Fibroblast of peridontal ligament (primary cell): ENCODE data around the gene SIX5.

Experiments used
- DNase-seq: peaks from one replicate; pipeline ENCODE4 v3.0.0-alpha.2; 2010; ENCODE audit errors: extremely low read depth

The SIX5 gene

DNA sequence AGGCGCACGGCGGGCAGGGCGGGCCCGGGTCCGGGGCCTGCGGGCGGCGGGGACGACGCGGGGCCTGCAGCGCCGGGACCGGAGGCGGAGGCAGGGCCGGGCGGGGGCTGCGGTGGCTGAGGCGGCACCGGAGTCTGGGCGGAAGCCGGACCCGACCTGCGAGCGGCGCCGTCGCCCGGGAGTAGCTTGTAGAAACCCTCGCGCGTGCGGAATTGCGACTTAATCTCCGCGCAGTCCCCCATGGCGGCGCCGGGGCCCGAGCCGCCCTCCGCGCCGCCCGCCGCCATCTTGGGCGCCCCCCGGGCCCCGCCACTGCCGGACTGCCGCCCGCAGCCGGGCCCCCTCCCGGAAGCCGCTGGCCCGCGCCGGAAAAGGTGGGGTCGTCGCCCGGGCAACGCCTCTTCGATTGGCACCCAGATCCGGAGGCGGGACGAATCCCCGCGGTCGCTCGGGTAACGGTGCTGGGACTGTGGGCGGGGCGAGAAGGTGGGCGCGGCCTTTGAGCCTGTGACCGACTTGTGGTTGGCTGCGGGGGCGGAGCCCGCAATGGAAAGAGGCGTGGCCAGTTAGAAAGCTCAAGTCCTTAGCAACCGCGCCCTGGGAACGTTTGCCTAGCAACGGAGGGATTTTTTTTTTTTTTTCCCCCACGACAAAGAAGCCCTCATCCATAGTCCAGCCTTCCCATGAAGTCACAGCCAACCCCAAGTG lies 23.6 kb upstream of the SIX5 start, which contains the start of gene DMWD:
DMWD (minus strand) TSS at position 376 of the 708 bp plus-strand sequence; CDS start at position 287, 89 bp downstream.
- peak; percentile 97 for DNase-seq

DNA sequence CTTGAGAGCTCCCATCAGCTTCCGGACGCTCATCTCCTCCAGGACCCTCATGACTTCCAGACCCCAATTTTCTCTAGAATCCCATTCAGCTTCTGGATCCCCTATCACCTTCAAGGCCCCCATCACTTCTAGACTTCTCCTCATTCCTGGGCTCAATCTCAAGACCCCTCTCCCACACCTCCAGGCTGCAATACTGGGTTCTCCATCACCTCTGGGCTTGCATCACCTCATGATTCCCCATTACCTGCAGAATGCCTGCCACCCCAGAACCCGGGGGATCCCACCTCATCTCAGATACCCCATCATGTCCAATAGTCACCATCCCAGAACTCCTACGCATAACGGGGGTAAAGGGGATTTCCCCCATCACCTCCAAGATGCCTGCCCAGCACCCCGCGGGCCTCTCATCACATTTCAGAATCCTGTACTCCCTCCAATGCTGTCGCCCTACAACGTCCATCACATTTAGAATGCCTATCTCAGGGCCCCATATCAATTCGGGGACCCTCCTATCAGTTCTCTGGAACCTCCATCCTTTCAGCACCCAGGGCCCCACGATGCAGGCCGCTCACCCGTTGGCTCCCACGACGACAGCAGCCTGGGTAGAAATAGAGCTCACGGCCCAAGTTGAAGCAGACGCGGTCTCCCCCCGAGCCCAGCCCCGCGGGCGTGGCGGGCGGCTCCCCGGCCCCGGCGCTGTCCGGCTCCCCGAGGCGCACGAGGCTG lies 22.9 kb upstream of the SIX5 start:
- DNase-seq, result no peak

DNA sequence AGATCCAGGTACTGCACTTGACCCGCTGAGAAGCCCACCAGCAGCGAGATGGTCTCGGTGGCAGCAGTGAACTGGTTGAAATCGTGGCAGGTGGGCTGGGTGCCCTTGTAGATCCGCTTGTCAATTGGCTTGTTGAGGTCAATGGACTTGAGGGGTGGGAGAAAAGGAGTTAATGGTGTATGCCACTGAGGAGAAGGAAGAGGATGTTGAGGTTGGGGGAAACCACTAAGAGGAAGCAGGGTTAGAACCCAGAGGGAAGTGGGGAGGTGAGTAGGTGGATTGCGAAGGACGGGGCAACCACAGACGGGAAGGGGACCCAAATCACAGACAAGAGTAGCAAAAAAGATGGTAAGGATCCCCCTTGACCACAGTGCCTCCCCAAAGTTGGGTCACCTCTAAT lies 21.9 kb upstream of the SIX5 start:
- DNase-seq, result no peak

DNA sequence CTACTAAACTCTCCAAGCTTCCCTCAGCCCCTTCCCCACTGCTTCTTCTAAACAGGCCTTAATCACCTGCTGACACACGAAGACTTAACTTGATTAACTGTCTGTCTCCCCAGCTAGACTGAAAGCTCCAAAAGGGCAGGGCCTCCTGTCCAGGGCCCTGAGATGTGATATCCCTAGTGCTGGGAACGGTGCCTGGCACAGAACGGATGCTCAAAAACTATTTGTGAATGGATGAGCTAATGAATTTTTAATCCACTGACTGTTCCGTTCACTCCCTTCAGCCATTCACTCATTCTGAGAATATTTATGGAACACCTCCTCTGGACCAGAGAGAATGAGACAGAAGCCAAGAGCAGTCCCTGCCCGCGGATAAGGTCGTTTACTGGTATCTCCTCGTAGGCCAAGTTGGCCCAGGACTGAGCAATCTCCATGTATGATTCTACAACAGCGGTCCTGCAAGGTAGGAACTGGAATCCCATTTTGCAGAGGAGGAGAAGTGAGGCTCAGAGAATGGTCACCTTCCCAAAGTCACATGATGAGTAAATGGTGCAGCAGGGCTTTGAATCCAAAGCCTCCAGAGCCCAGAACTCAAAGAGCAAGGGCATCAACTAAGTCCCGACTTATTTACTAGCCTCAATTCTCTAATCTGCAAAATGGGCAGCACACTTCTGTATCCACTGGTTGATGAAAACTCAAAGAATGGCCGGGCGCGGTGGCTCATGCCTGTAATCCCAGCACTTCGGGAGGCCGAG lies 20.2 kb upstream of the SIX5 start:
- no peak for DNase-seq

DNA sequence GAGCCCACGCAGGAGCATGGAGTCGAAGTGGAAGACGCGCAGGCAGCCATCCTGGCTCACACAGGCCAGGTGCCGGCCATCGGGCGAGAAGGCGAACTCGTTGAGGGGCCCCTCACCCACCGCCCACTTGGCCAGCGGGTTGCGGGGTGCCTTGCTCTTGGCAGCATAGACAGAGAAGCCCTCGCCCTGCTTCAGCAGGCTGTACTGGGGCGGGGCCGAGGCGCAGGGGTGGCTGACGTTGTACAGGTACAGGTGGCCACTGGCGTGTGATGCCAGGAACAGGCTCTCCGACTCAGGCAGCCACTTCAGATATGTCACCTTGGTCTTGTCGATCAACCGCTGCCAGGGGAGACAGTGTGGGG lies 17.5 kb upstream of the SIX5 start:
- no peak for DNase-seq

DNA sequence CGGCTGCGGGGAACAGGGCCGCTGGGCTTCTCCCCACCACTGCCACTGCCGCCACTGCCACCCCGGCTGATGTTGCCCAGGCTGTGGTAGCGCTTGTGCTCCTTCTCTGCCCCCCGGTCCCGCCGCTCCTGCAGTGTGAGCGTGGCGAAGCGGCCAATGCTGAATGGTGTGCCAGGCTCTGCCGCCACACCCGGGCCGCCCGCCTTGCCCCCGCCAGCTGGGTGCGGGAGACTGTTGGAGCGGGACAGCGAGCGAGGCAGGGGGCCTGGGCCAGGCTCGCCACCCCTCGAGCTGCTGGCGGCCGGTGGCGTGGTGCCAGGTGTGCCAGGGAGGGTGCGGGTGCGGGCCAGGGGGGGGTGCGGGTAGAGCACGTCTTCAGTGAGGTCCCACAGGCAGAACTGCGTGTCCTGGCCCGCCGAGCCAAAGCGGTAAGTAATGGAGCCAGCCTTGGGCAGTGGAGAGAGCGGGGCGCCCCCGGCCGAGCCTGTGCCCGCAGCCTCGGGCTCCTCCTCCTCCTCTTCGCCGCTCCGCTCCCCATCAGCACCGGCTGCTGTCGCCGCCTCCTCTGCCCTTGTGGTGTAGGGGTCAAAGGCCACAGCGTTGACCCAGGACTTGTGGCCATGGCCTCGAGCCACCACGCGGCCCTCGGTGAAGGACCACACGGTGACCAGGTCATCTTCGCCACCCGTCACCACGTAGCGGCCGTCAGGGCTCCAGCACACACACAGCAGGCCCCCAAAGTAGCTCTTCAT lies 16.9 kb upstream of the SIX5 start:
- no peak for DNase-seq

DNA sequence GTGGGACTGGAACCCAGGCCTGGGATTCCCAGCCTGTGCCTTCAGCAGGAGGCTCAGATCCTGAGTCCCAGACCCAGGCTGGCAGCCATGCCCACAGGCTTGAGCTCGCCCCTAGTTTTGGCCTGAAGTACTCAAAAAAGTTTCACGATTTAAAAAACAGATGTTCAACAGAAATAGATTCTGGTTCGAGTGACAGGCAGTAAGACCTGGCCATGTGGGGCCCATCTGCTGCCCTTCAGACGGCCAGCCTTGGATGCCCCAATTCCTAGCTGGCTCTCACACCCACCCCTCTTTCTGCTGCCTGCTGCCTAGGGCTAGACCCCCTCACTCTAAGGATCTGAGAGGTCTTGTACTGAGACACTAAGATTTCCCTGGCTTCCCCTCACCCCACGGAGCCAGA lies 16.0 kb upstream of the SIX5 start:
- DNase-seq, result no peak

DNA sequence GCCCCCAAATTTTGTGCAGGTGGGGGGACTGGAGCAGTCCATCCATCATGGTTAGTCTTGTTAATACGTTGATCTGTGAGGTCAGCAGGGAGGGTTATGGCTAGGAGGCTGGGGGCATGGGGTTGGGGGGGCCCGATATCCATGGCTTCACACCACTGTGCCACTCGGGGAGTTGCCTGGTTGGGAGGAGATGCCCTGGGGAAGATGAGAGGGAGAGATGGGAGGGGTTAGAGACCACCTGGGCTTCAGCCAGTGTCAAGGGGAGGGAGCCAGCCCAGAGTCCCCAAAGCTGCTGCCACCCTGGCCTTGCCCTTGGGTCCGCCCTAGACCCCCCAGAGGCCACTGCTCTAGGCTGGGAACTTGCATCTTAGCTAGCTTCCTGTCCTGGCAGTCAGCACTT lies 15.0 kb upstream of the SIX5 start:
- DNase-seq, result no peak

DNA sequence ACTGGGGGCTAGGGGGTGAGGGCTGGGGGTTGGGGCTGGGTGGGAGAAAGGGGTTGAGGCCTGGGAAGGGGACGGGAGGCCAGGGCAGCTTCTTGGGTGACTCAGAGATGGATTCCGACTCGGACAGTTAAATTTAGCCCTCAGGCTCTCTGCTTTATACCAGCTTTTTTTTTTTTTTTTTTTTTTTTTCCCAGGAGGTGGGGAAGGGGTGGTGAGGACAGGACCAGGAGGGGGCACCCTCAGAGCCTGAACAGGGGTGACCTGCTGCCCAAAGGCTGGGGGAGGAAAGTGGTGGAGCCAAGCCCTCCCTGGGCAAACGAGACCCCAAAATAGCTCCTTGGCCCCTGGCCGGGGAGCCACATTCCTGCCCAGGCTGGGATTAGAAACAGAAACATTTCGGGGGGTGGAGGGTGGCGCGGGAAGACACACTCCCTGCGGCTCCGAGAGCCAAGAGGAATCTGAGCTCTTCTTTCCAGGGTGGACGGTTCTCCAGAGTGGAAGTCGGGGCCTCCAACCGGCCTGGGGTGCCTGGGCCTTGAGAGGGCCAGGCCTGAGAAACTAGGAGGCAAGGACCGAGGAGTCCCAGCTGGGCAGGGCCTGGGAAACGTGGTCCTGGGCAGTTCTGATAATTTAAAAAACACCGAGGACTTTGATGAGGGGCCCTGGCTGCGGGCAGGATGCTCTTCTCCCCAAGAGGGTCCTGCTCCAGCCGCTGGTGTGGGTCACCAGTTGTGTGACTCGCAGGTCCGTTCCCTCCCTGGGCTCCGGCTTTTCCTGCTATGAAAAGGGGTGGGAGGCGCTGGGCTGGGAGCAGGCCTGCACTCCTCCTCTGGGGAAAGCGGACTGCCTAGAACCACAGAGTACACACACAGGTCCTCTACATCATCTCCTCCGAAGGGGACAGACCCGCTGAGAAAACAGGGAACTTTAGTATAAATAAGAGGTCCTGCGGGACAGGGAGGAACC lies 14.1 kb upstream of the SIX5 start:
- peak; percentile 82 for DNase-seq

DNA sequence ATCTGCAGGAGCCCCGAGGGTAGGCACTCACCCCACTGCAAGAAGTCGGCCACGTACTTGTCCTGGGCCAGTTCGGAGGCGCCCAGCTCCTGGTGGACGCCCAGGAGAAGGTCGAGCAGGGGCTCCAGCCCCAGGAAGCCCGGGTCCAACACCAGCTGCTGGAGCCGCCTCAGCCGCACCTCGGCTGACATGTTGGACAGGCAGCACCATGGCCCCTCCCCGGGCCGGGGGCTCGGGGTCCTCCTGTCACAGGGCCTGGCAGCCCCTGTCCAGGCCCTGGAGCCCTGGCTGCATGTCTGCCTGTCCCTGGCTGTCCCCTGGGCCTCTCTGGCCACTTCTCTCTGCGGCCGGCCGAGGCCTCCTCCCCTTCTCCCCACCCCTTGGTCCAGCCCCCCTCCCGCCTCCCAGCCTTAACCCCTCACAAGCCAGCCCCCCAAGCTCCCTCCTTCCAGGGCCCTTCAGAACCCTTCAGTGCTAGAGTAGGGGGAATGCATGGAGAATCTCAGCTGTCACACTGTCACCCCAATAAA lies 13.2 kb upstream of the SIX5 start, which contains the start of gene DMPK:
DMPK (minus strand) TSS at position 329 of the 530 bp plus-strand sequence; CDS start at position 191, 138 bp downstream.
- no peak for DNase-seq

DNA sequence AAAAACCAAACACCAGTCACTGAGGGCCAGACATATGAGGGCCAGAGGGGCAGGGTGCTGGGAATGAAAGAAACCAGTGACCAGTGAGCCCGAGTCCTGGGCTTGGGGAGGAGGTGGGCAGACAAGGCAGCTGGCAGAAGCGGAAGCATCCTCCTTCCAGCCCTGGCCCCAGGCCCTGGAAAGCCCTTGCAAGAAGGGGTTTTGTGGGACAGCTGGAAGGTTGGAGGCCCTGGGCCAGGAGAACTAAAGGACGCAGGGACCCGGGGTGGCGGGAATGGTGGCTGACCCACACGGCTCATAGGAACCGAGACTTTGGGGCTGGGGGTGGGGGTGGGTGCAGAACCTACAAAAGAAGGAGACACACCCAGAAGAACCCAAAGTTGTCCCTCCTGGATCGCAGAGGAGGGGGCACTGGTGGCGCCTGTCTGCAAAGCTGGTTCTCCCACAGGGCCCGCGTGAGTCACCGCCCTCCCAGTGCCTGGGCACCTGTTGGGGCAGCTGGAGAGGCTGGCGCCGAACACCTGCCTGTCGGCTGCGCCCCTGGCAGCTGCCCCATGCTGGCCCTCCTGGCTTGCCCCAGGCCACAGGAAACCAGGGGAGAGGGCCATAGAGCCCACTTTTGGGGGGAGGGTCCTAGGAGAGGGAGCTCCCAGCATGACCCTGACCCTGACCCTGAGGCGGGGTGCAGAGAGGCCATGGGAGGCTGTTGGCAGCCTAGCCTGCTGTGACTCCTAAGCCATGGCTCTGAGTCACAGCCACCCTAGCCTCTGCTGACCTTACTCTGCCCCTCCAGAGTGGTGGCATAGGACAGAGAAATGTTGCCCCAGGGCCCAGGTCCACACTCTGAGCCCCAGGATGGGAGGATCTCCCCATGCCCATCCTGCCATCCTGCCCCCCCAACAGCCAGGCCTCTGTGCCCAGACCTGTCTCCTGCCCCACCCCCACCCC lies 12.4 kb upstream of the SIX5 start:
- DNase-seq, result no peak

DNA sequence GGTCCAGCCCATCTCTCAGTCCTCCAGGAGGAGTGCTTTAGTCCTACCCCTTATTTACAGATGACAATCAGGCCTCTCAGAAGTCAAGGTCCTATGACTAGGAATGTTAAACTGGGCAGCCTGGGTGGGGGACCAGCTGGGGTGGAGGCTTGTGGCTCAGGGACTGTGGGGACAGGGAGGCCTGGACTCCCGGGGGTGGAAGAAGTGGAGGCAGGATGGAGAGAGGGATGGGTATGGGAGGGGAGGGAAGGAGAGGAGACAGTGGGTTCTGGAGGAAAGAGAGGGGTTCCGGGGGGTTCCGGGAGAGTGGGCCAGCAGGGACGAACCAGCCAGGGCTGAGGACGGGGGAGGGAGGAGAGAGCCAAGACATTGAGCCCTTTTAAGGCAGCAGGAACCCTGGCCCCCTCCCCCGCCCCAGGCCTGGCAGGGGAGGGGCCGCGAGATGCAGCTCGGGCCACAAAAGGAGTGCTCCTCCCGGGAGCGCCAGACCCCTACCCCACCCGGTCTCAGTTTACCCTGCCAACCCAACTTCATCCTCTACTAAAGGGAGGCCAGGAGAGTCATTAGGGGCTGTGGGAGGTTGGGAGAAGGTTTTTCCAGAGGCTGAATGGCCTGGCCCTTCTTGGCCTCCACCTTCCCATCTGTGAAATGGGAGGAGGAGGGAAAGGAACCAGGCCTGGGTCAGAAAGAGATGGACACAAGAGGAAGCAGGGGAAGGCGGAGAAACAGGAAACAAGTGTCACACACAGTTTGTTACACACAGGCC lies 11.6 kb upstream of the SIX5 start:
- DNase-seq, result no peak

DNA sequence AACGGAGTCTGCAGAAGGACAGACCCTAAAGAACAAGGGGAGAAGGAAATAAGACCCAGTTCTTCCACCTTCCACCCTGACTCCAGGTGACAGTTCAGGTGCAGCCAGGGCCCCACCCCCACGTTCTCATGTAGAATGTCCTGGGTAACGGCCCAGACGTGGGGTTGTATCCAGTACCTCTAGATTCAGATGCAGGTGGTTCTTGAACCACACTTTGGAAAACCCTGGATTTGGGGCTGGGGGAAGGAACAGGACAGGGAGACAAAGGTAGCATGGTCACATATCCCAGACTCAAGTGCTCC lies 11.0 kb upstream of the SIX5 start:
- DNase-seq, result no peak

DNA sequence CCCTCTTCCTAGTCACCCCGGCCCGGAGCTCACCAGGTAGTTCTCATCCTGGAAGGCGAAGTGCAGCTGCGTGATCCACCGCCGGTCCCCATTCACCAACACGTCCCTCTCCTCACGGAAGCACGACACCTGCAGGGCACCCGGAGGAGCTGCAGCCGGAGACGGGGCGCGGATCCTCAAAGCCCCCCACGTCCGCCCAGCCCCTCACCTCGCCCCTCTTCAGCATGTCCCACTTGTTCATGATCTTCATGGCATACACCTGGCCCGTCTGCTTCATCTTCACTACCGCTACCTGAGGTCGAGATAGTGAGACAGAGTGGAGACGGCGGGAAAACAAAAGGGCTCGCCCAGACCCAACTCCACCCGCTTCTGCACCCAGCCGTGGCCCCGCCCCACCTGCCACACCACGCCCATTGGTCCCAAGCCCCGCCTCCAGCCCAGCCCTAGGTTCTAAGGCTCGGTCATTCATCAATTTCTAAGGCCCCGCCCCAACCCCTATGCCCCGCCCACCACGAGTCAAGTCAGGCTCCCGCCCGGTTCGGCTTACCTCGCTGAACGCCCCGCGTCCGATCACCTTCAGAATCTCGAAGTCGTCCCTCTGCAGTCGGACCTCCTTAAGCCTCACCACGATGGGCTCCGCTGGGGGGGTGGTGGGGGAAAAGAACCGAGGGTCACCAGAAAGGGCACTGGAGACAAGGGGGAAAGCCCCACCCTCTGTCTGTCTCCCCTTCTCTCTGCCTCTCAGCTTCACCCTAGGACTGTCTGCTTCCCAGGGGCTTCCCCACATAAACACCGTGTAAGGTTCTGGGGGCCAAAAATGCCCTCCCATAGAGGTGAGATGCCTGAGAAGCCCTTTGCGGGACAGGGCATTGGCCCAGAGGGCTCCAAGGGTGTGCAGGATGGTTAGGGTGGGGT lies 10.4 kb upstream of the SIX5 start:
- DNase-seq, result no peak

DNA sequence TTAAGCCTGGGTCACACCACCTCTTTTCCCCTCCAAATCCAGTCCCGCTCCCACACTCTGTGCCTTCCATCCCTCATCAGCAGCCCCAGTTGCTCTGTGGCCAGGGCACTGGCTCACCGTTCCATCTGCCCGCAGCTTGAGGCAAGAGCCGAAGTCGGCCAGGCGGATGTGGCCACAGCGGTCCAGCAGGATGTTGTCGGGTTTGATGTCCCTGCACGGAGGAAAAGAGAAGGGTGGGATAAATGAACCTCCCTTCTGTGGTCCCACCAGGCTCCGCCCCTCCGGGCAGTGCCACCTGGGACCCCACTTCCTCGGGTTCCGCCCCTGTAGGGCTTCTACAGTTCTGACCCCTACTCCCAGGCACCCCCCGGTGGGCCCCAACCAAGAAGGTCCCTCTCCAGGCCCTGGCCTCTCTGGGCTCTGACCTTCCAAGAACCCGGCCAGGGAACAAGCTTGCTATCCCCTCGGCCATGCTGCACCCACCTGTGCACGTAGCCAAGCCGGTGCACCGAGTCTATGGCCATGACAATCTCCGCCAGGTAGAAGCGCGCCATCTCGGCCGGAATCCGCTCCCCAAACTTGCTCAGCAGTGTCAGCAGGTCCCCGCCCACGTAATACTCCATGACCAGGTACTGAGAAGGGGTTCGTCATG lies 9.1 kb upstream of the SIX5 start:
- DNase-seq, result no peak

DNA sequence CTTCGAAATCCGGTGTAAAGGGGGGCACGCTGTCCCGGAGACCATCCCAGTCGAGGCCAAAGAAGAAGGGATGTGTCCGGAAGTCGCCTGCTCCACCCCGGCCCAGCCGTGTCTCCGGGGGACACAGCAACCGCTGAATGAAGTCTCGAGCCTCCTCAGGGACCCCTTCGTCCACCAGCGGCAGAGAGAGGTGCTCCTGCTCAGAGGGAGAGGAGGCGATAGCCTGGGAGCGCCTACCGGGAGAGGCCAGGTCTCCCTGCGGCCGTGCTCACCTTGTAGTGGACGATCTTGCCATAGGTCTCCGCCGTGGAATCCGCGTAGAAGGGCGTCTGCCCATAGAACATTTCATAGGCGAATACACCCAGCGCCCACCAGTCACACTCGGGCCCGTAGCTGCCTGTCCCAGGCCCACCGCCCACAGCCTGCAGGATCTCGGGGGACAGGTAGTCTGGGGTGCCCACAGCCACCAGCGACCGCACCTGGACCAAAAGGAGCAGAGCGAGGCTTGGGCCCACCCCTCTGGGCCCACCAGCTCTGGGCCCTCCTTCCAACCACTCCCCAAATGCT lies 8.4 kb upstream of the SIX5 start:
- DNase-seq, result no peak

DNA sequence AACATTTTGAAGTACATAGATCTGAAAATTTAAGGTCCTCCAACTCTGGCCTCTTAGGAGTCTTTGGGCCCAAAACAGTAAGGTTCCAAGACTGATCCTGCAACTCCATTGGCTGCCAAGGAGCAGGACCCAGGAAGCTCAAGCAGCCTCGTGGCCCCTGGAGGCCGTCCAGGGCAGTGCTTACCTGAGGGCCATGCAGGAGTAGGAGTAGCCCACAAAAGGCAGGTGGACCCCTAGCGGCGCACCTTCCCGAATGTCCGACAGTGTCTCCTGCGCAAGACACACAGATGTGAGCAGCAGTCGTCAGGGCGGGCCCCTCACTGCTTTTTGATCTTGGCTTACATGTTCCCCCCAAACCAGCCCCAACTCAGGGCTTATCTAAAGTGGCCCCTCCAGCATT lies 5.7 kb upstream of the SIX5 start:
- no peak for DNase-seq
